A673 (cell line): ENCODE results near the gene HESX1.

Experiments used
- EZH2 ChIP-seq: fragments of 200-600 bp; sonication (generic); IDR thresholded peaks from 2 replicates; pipeline ENCODE4 v1.6.1; 2017; ENCODE audit warnings: borderline replicate concordance, low read depth, mild to moderate bottlenecking, mixed read lengths, antibody characterized with exemption, low read length; ENCODE audit not compliant: poor library complexity, severe bottlenecking
- TF ChIP-seq, protein P1 (sequence below): fragments of 300-800, 200-600 bp; sonication (generic); conservative IDR thresholded peaks from 2 replicates; pipeline ENCODE4 v1.5.1; 2017; ENCODE audit warnings: low read depth, mild to moderate bottlenecking, antibody characterized with exemption, low read length, moderate library complexity, mixed read lengths

DNA sequence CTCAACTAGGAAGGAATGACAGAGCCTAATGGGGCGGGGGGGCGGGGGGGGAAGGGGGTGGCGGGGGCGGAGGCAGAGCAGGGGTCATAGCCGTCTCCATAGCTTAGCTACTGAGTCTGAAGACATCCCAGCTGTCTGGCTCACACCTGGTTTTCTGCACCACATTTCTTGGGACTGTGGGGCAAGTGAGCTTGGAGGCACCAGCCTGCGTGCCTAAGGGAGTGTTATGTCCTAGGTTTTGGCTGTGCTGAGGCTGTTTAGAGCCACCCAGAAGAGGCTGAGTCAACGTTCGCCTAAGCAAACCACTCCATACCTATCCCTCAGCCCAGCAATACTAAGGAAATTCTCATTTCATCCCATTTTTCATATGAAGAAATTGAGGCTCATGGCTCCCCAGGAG is 36.0 kb downstream of the HESX1 start:
- TF ChIP-seq, protein P1, sequence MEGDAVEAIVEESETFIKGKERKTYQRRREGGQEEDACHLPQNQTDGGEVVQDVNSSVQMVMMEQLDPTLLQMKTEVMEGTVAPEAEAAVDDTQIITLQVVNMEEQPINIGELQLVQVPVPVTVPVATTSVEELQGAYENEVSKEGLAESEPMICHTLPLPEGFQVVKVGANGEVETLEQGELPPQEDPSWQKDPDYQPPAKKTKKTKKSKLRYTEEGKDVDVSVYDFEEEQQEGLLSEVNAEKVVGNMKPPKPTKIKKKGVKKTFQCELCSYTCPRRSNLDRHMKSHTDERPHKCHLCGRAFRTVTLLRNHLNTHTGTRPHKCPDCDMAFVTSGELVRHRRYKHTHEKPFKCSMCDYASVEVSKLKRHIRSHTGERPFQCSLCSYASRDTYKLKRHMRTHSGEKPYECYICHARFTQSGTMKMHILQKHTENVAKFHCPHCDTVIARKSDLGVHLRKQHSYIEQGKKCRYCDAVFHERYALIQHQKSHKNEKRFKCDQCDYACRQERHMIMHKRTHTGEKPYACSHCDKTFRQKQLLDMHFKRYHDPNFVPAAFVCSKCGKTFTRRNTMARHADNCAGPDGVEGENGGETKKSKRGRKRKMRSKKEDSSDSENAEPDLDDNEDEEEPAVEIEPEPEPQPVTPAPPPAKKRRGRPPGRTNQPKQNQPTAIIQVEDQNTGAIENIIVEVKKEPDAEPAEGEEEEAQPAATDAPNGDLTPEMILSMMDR, result no peak
- no peak for TF ChIP-seq EZH2
